Endothelial cell of umbilical vein (primary cell): ENCODE measurements around the gene CD99L2. TPM values are rescaled to one million over a fixed set of nuclear protein-coding genes. Genes with fewer than 3 reads are reported as not detected.

Source experiments
- BruUV-seq: library from RNA; stranded (reverse); fragments of 400-500 nt; replicated peaks from 2 replicates; lab custom pipeline; 2021; lab: Mats Ljungman, UMichigan
- CTCF ChIA-PET: fragments of 300-600, 350-600 bp; sonication (Branson Sonifier 250); formaldehyde crosslinking; loops from one replicate; lab custom pipeline; 2021; ENCODE audit warnings: antibody characterized with exemption, inconsistent platforms; lab: Charles Lee
- POLR2A ChIA-PET: fragments of 300-600, 350-600 bp; sonication (Branson Sonifier 250); formaldehyde crosslinking; loops from one replicate; lab custom pipeline; 2021; ENCODE audit warnings: antibody characterized with exemption, inconsistent platforms; lab: Charles Lee
- DNase-seq: peaks from one replicate; pipeline ENCODE4 v3.0.0-alpha.2; 2011; ENCODE audit warnings: low read depth, low spot score
- FAIRE-seq: peaks from 2 replicates; lab custom pipeline; 2011; peaks lifted over from hg19 to GRCh38; lab: Jason Lieb, UNC
- H2AFZ ChIP-seq: 2 replicates; pipeline ENCODE4 v1.6.0; 2012; ENCODE audit warnings: low read depth, low read length, control low read depth, inconsistent platforms
- H3K27ac ChIP-seq: 2 replicates; pipeline ENCODE4 v1.5.1; 2011; ENCODE audit warnings: low read depth, mild to moderate bottlenecking, control low read depth, low read length, moderate library complexity; ENCODE audit not compliant: insufficient read depth
- H3K27me3 ChIP-seq, 2 experiments: 2 replicates each; pipeline versions ENCODE4 v1.6.0 to v1.6.1; 2011; ENCODE audit warnings: low read length in 2 of 2, mixed read lengths in 1 of 2; ENCODE audit not compliant: control insufficient read depth in 2 of 2, insufficient read depth in 2 of 2
- H3K36me3 ChIP-seq, 2 experiments: 2 replicates in 1 of 2; 3 replicates in 1 of 2; pipeline ENCODE4 v1.5.1; 2011; ENCODE audit warnings: low read length in 2 of 2, mild to moderate bottlenecking in 1 of 2, moderate library complexity in 1 of 2; ENCODE audit not compliant: control insufficient read depth in 2 of 2, insufficient read depth in 2 of 2; ENCODE audit errors: extremely low read depth in 1 of 2
- H3K4me1 ChIP-seq: 3 replicates; pipeline ENCODE4 v1.5.1; 2011; ENCODE audit warnings: mild to moderate bottlenecking, low read length; ENCODE audit not compliant: control insufficient read depth, insufficient read depth; ENCODE audit errors: extremely low read depth
- H3K4me2 ChIP-seq: 2 replicates; pipeline ENCODE4 v1.6.1; 2011; ENCODE audit warnings: low read length, control low read depth, mixed read lengths; ENCODE audit not compliant: insufficient read depth
- H3K4me3 ChIP-seq, 3 experiments: fragments of 200-600 bp in 1 of 3; sonication (generic), shearing (Covaris generic) in 1 of 3; replicated peaks in 1 of 3; 2 replicates each; pipeline ENCODE4 v1.5.1; 2011 to 2016; ENCODE audit warnings: control low read depth in 3 of 3, low read length in 3 of 3, mild to moderate bottlenecking in 2 of 3, inconsistent platforms in 1 of 3, low read depth in 1 of 3, moderate library complexity in 1 of 3; ENCODE audit not compliant: insufficient read depth in 1 of 3
- H3K79me2 ChIP-seq: 2 replicates; pipeline ENCODE4 v1.6.0; 2012; ENCODE audit warnings: low read length, inconsistent platforms; ENCODE audit not compliant: control insufficient read depth, insufficient read depth
- H3K9ac ChIP-seq: replicated peaks from 2 replicates; pipeline ENCODE3; 2011; ENCODE audit warnings: low read length, control low read depth; ENCODE audit not compliant: insufficient read depth; ENCODE audit errors: extremely low read depth
- H3K9me1 ChIP-seq: replicated peaks from 3 replicates; pipeline ENCODE4 v1.6.0; 2011; ENCODE audit warnings: mild to moderate bottlenecking, low read length; ENCODE audit not compliant: control insufficient read depth, insufficient read depth; ENCODE audit errors: extremely low read depth
- H3K9me3 ChIP-seq: replicated peaks from 2 replicates; pipeline ENCODE4 v1.5.1; 2012; ENCODE audit warnings: low read length, inconsistent platforms; ENCODE audit not compliant: control insufficient read depth, insufficient read depth
- H4K20me1 ChIP-seq: replicated peaks from 2 replicates; pipeline ENCODE3; 2011; ENCODE audit warnings: mild to moderate bottlenecking, low read length; ENCODE audit not compliant: control insufficient read depth, insufficient read depth; ENCODE audit errors: extremely low read depth
- EZH2 ChIP-seq: IDR thresholded peaks from 2 replicates; pipeline ENCODE4 v1.6.1; 2012; ENCODE audit warnings: borderline replicate concordance, low read depth, mild to moderate bottlenecking, moderate library complexity, low read length, inconsistent platforms; ENCODE audit not compliant: severe bottlenecking
- FOS ChIP-seq: IDR thresholded peaks from 2 replicates; pipeline ENCODE4 v1.6.1; 2011; ENCODE audit warnings: mild to moderate bottlenecking, low read length, moderate library complexity, borderline replicate concordance; ENCODE audit not compliant: insufficient read depth
- GATA2 ChIP-seq: IDR thresholded peaks from 2 replicates; pipeline ENCODE4 v1.7.0; 2011; ENCODE audit warnings: low read depth, mild to moderate bottlenecking, moderate library complexity, mixed read lengths, low read length; ENCODE audit not compliant: insufficient read length, insufficient read depth
- JUN ChIP-seq: IDR thresholded peaks from 2 replicates; pipeline ENCODE4 v1.6.1; 2011; ENCODE audit warnings: borderline replicate concordance, low read depth; ENCODE audit not compliant: insufficient read length, insufficient read depth
- MYC ChIP-seq: IDR thresholded peaks from one replicate; pipeline ENCODE4 v1.6.1; 2011; ENCODE audit warnings: mild to moderate bottlenecking, low read depth, low read length
- POLR2A ChIP-seq: IDR thresholded peaks from 2 replicates; pipeline ENCODE4 v1.6.1; 2012; ENCODE audit warnings: low read depth, mild to moderate bottlenecking, control low read depth, low read length
- POLR2AphosphoS5 ChIP-seq: IDR thresholded peaks from 2 replicates; pipeline ENCODE4 v1.6.1; 2012; ENCODE audit warnings: low read depth, mild to moderate bottlenecking, control low read depth, low read length, moderate library complexity; ENCODE audit not compliant: insufficient read depth
- dilution Hi-C: fragments of 300-500 bp; cut with MboI; formaldehyde crosslinking; loops from one replicate; pipeline ENCODE4 v1.15.0; 2019; ENCODE audit warnings: low sequenced_read_pairs; ENCODE audit not compliant: extremely low pct_ligation_motif_present
- intact Hi-C: fragments of 100-400 bp; cut with micrococcal nuclease; formaldehyde crosslinking; loops from one replicate; pipeline ENCODE4 v1.10.0; 2022
- polyA plus RNA-seq, 4 experiments: library from polyadenylated mRNA; depleted of rRNA in 3 of 4; stranded (reverse) in 3 of 4; unstranded in 1 of 4; fragments of >200 nt; gene quantifications; 2 replicates each; pipeline versions ENCODE4 v1.2.1 to v1.2.3, GENCODE V29; 2011 to 2012; ENCODE audit warnings: missing spikeins in 1 of 4
- total RNA-seq: library from RNA; stranded (reverse); gene quantifications from 2 replicates; pipeline ENCODE4 v1.2.3, GENCODE V29; 2021
- TF ChIP-seq, protein P1 (sequence below), 2 donors: IDR thresholded peaks; 1 replicate in 1 of 2; 2 replicates in 1 of 2; pipeline ENCODE4 v1.5.1; 2011; ENCODE audit warnings: low read length in 2 of 2, mild to moderate bottlenecking in 2 of 2, moderate library complexity in 2 of 2, control low read depth in 1 of 2, inconsistent platforms in 1 of 2, low read depth in 1 of 2; ENCODE audit not compliant: insufficient read depth in 1 of 2; ENCODE audit errors: extremely low read depth in 1 of 2
- TF ChIP-seq, protein P2 (sequence below): IDR thresholded peaks from 2 replicates; pipeline ENCODE4 v1.6.1; 2011; ENCODE audit not compliant: insufficient read depth, insufficient read length

Gene CD99L2
- total and polyA plus RNA-seq, 2 donors (not counting 3 experiments of a cell fraction or from before 2014, with no cell fraction given), result 33.2 to 43.4 TPM

DNA sequence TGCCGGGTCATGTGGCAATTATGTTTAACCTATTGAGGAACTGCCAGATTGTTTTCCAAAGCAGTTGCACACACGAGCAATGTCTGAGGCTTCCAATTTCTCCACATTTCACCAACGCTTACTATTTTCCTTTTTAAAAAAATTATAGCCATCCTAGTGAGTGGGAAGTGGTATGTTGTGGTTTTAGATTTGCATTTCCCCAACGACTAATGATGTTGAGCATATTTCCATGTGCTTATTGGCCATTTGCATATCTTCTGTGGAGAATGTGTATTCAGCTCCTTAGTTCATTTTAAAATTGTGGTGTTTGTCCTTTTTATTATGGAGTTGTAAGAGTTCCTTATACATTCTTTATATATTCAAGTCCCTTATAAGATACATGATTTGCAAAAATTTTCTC is 145.1 kb downstream of the CD99L2 start:
- H3K9ac ChIP-seq, result no peak overlapping the region
- dilution Hi-C loops (no loop called here), intact Hi-C loops (no loop called here)
- H4K20me1 ChIP-seq, result no peaks in the 10 kb centered on the region
- H3K4me2 ChIP-seq, result no peak overlapping the region
- FAIRE-seq, result no peak
- peaks cover 0 to 3% of the 10 kb centered on the region in 2 experiments for H3K36me3 ChIP-seq
- H3K9me3 ChIP-seq, result no peaks in the 10 kb centered on the region
- ChIA-PET CTCF (no interaction called here), POLR2A (no interaction called here)
- DNase-seq, result no peak
- BruUV-seq, result no TSS peak
- TF ChIP-seq, protein P1, sequence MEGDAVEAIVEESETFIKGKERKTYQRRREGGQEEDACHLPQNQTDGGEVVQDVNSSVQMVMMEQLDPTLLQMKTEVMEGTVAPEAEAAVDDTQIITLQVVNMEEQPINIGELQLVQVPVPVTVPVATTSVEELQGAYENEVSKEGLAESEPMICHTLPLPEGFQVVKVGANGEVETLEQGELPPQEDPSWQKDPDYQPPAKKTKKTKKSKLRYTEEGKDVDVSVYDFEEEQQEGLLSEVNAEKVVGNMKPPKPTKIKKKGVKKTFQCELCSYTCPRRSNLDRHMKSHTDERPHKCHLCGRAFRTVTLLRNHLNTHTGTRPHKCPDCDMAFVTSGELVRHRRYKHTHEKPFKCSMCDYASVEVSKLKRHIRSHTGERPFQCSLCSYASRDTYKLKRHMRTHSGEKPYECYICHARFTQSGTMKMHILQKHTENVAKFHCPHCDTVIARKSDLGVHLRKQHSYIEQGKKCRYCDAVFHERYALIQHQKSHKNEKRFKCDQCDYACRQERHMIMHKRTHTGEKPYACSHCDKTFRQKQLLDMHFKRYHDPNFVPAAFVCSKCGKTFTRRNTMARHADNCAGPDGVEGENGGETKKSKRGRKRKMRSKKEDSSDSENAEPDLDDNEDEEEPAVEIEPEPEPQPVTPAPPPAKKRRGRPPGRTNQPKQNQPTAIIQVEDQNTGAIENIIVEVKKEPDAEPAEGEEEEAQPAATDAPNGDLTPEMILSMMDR (IDR thresholded peaks at IDR 0.05; ENCODE audit: extremely low read depth in 1 of 2, insufficient read depth in 1 of 2, low read depth in 1 of 2, low read length in 2 of 2), result no peak
- TF ChIP-seq EZH2 (no peak), MYC (no peak)
- no peaks in the 10 kb centered on the region for H3K9me1 ChIP-seq
- no peak overlapping the region for H3K27ac ChIP-seq
- H2AFZ ChIP-seq, result no peak overlapping the region
- H3K4me1 ChIP-seq, result no peaks in the 10 kb centered on the region
- no peaks in the 10 kb centered on the region for H3K27me3 ChIP-seq
- no peaks in the 10 kb centered on the region for H3K79me2 ChIP-seq
- H3K4me3 ChIP-seq, result no peak overlapping the region

DNA sequence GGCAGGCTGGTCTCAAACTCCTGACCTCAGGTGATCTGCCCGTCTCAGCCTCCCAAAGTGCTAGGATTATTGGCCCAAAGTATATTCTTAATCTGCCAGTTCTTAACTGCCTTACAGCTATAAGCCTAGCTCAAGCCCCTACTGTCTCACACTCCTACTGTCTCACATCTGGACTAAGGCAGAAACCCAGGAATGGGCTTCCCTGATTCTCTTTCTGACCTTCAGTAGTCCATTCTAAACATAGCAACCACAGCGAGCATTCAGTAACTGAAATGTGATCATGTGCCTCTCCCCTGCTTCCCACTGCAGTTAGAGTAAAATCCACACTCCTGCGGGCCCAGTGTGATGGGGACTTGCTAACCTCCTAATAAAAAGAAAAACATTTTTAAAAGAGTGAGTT is 146.3 kb downstream of the CD99L2 start:
- intact Hi-C loops, result no loop called here
- POLR2A ChIA-PET, result no interaction called here

More for the DNA sequence above, 146.3 kb downstream of the CD99L2 start:
- DNase-seq (no peak), FAIRE-seq (no peak)
- no peak overlapping the region for H3K4me2 ChIP-seq
- no peaks in the 10 kb centered on the region for H3K79me2 ChIP-seq
- no peak overlapping the region for H3K9ac ChIP-seq
- dilution Hi-C loops, result no loop called here
- no peak overlapping the region for H2AFZ ChIP-seq
- H3K27me3 ChIP-seq, result no peaks in the 10 kb centered on the region
- H3K27ac ChIP-seq, result no peak overlapping the region
- TF ChIP-seq JUN (no peak), FOS (no peak), POLR2A (no peak), GATA2 (no peak), EZH2 (no peak), MYC (no peak), POLR2AphosphoS5 (no peak)
- TF ChIP-seq, protein P1 (IDR thresholded peaks at IDR 0.05; ENCODE audit: extremely low read depth in 1 of 2, insufficient read depth in 1 of 2, low read depth in 1 of 2, low read length in 2 of 2), result no peak
- TF ChIP-seq, protein P2, sequence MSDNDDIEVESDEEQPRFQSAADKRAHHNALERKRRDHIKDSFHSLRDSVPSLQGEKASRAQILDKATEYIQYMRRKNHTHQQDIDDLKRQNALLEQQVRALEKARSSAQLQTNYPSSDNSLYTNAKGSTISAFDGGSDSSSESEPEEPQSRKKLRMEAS, result no peak
- H4K20me1 ChIP-seq, result no peaks in the 10 kb centered on the region
- H3K9me3 ChIP-seq, result no peaks in the 10 kb centered on the region
- H3K9me1 ChIP-seq, result no peaks in the 10 kb centered on the region
- CTCF ChIA-PET, result no interaction called here
- no TSS peak for BruUV-seq
- no peaks in the 10 kb centered on the region for H3K4me1 ChIP-seq
- H3K4me3 ChIP-seq, result no peak overlapping the region
- peaks cover 0 to under 1% of the 10 kb centered on the region in 2 experiments for H3K36me3 ChIP-seq
